KBM-7 (cell line): Measurements from ENCODE around the gene CCDC54.

Experiments used
- DNase-seq: peaks from one replicate; pipeline ENCODE4 v3.0.0-alpha.2; 2015
- in situ Hi-C: fragments of 300-500 bp; cut with MboI; formaldehyde crosslinking; loops from 2 replicates; pipeline ENCODE4 v1.14.3; 2020; ENCODE audit warnings: low sequenced_read_pairs, low pct_unique_long_range_greater_than_20kb, mixed read lengths

Gene CCDC54

GRCh38 chr3:107421881-107422280 is 44.6 kb downstream of the CCDC54 start:
- no peak for DNase-seq

DNA sequence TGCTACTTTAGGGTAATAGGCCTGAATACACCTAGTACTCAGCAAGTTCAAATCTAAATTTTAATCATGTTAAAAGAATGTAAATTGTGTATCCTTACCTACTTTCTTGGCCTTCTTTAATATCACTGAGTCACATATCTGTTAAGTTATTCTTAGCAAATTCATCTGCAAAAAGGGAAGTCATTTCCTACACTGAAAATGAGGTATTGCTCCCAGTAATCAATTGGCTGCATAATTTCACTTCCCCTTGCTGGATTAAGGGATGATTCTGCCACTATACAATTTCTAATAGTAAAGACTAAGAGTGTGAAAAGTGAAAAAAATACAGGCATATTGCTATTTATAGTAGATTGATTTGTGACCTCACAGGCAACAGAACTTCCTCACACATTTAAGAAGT is 47.8 kb downstream of the CCDC54 start:
- in situ Hi-C loops, result no loop called here
- DNase-seq, result peak; percentile 38

More at GRCh38 chr3:107421881-107422280, 44.6 kb downstream of the CCDC54 start:
- in situ Hi-C loops, result no loop called here

DNA sequence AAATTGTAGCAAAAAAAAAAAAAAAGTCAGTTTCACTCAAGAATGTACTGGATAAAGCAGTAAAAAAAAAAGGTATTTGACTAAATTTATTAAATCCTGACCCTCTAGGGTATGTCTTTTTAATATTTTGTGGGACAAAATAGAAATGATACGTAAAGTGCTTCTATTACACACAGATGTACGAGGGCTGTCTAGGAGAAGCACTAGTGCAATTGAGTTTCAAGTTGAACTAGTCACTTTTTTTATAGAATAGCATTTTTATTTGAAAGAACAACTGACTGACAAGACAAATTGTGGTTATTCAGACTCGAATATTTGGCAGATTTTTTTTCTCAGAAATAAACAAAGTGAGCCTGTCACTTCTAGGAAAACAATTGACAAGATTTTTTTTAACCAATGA is 49.0 kb downstream of the CCDC54 start:
- DNase-seq, result no peak
- in situ Hi-C loops, result no loop called here
